OCI-LY1 (cell line): ENCODE results near the gene TTC38.

ENCODE experiments used
- EZH2 ChIP-seq: fragments of 200-600 bp; sonication (generic), shearing (Covaris generic); IDR thresholded peaks from 2 replicates; pipeline ENCODE4 v1.8.0; 2017; ENCODE audit warnings: borderline replicate concordance, mixed run types, mild to moderate bottlenecking, antibody characterized with exemption, low read length, moderate library complexity, mixed read lengths
- TF ChIP-seq, protein P1 (sequence below): fragments of 200-600 bp; sonication (generic), shearing (Covaris generic); IDR thresholded peaks from 2 replicates; pipeline ENCODE4 v1.5.1; 2017; ENCODE audit warnings: mild to moderate bottlenecking, antibody characterized with exemption, low read length, moderate library complexity, mixed read lengths

DNA sequence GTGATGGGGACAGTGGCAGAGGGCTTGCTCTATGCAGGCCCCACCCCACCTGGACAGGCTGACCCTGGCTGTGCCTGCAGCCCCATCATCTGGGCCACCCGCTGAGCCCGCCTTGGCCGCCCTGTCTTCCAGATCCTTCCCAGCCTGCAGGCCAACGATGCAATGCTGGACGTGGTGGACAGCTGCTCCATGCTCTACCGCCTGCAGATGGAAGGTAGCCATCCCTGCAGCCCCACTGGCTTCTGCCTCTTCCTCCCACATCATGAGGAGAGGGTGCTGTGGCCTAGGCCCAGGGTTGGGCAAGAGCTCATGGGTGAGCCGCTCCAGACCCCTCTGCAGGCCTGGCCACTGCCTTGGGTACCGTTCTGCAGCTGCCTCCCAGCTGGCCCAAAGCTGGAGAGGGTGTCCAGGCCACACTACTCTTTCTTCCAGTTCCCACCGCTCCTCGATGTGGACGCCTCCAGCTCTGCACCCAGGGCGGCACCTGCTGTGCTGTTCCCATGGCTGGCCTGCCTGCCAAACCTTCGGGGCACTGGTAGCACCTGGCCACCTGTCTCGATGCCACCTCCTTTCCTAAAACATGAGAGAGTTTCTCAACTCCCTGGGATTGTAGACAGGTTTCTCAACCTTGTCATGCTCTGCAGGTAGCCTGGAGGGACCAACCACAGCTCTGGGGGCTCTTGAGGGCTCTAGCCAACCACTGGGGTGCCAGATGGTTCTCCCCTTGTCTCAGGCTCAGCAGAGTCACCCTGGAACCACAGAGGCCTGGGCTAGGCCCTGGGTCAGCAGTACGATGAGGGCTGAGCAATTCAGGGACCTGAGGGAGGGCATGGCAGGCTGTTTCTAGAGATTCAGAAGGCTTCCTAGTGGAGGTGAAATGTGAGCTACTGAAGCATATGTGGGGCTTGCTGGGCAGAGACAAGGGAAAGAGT is 19.4 kb downstream of the TTC38 start:
- TF ChIP-seq EZH2 = no peak
- TF ChIP-seq, protein P1, sequence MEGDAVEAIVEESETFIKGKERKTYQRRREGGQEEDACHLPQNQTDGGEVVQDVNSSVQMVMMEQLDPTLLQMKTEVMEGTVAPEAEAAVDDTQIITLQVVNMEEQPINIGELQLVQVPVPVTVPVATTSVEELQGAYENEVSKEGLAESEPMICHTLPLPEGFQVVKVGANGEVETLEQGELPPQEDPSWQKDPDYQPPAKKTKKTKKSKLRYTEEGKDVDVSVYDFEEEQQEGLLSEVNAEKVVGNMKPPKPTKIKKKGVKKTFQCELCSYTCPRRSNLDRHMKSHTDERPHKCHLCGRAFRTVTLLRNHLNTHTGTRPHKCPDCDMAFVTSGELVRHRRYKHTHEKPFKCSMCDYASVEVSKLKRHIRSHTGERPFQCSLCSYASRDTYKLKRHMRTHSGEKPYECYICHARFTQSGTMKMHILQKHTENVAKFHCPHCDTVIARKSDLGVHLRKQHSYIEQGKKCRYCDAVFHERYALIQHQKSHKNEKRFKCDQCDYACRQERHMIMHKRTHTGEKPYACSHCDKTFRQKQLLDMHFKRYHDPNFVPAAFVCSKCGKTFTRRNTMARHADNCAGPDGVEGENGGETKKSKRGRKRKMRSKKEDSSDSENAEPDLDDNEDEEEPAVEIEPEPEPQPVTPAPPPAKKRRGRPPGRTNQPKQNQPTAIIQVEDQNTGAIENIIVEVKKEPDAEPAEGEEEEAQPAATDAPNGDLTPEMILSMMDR = no peak
